Progenitor cell of endocrine pancreas (in vitro differentiated cells): ENCODE data around the gene CDH4. TPM values are rescaled to one million over a fixed set of nuclear protein-coding genes. Genes with fewer than 3 reads are reported as not detected.
A peak's percentile ranks its signal among the peaks of the same experiment; 100 is the strongest.

Experiments
- DNase-seq: peaks from one replicate; pipeline ENCODE4 v3.0.0; 2021; ENCODE audit warnings: low spot score; ENCODE audit not compliant: unreplicated experiment
- H3K27ac Mint-ChIP-seq: 2 replicates; pipeline ENCODE4 v1.8.0; 2021; ENCODE audit warnings: mild to moderate bottlenecking, moderate library complexity, mixed read lengths
- H3K27me3 Mint-ChIP-seq: 2 replicates; pipeline ENCODE4 v1.8.0; 2021; ENCODE audit warnings: mixed read lengths
- H3K36me3 Mint-ChIP-seq: 2 replicates; pipeline ENCODE4 v1.8.0; 2022; ENCODE audit warnings: mixed read lengths; ENCODE audit not compliant: insufficient read depth
- H3K4me1 Mint-ChIP-seq: 2 replicates; pipeline ENCODE4 v1.8.0; 2021; ENCODE audit warnings: low read depth, mixed read lengths
- H3K4me3 Mint-ChIP-seq: 2 replicates; pipeline ENCODE4 v1.8.0; 2021; ENCODE audit warnings: low read depth, mild to moderate bottlenecking, moderate library complexity, mixed read lengths
- H3K9me3 Mint-ChIP-seq: 2 replicates; pipeline ENCODE4 v1.8.0; 2021; ENCODE audit warnings: low read depth, mixed read lengths
- total RNA-seq: library from RNA; stranded (reverse); gene quantifications from 2 replicates; pipeline ENCODE4 v1.2.1, GENCODE V29; 2021
- TF ChIP-seq, protein P1 (sequence below): fragments of 200-600 bp; sonication (generic); IDR thresholded peaks from one replicate; pipeline ENCODE4 v1.5.0; 2021; ENCODE audit warnings: antibody characterized with exemption, mild to moderate bottlenecking; ENCODE audit not compliant: unreplicated experiment

The CDH4 gene
- total RNA-seq, 1 donor from 2014 or later, result 0.43 TPM

DNA sequence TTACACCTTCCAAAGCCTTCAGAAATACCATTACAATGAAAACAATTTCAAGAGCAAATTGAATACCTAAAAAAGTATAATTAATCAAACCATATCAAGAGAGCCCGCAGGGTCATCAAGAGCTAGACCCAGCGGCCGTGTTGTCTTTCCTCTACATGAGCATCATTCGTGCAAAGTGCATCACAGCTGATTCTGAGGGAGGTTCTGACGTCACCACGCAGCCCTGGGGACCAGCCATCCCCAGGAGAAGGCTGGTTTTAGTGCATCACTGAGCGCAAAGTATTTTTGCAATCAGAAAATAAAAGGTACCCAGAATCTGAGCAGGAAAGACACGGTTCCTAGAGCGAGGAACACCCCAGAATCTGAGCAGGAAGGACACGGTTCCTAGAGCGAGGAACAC is 371.4 kb downstream of the CDH4 start:
- Mint-ChIP-seq H3K9me3 (no peaks in the 10 kb centered on the region), H3K36me3 (no peaks in the 10 kb centered on the region), H3K27me3 (peaks cover 16% of the 10 kb centered on the region), H3K4me3 (no peak overlapping the region), H3K27ac (no peak overlapping the region), H3K4me1 (peaks cover 6% of the 10 kb centered on the region)
- TF ChIP-seq, protein P1, sequence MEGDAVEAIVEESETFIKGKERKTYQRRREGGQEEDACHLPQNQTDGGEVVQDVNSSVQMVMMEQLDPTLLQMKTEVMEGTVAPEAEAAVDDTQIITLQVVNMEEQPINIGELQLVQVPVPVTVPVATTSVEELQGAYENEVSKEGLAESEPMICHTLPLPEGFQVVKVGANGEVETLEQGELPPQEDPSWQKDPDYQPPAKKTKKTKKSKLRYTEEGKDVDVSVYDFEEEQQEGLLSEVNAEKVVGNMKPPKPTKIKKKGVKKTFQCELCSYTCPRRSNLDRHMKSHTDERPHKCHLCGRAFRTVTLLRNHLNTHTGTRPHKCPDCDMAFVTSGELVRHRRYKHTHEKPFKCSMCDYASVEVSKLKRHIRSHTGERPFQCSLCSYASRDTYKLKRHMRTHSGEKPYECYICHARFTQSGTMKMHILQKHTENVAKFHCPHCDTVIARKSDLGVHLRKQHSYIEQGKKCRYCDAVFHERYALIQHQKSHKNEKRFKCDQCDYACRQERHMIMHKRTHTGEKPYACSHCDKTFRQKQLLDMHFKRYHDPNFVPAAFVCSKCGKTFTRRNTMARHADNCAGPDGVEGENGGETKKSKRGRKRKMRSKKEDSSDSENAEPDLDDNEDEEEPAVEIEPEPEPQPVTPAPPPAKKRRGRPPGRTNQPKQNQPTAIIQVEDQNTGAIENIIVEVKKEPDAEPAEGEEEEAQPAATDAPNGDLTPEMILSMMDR, result no peak
- no peak for DNase-seq

GRCh38 chr20:61625246-61625645 is 373.2 kb downstream of the CDH4 start:
- TF ChIP-seq, protein P1, result no peak
- no peak overlapping the region for H3K27ac Mint-ChIP-seq
- DNase-seq, result no peak
- no peak overlapping the region for H3K4me3 Mint-ChIP-seq
- H3K9me3 Mint-ChIP-seq, result no peaks in the 10 kb centered on the region
- H3K27me3 Mint-ChIP-seq, result peaks cover 16% of the 10 kb centered on the region
- no peaks in the 10 kb centered on the region for H3K36me3 Mint-ChIP-seq
- H3K4me1 Mint-ChIP-seq, result peaks cover 6% of the 10 kb centered on the region

DNA sequence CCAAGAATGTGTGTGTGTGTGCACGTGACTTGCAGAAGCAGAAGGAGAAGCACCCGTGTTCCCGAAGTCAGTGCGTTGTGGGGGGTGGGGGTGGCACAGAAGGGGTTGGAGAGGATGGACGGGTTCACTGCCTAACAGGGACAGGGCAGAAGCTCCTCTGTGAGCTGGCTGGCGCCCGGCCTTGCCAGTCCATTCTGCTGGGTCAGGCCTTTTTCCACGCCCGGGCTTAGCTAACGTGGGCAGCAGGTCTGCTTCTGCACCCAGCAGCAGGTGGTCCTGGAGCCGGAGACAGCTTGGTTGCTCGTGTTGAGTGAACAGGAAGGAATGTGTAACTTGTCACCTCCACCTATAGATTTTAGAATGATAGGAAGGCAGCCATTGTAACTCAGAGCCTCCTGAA is 374.4 kb downstream of the CDH4 start:
- H3K9me3 Mint-ChIP-seq, result no peaks in the 10 kb centered on the region
- no peak for DNase-seq
- peaks cover 16% of the 10 kb centered on the region for H3K27me3 Mint-ChIP-seq
- peaks cover 1% of the 10 kb centered on the region for H3K4me1 Mint-ChIP-seq
- H3K27ac Mint-ChIP-seq, result peak overlapping the region; percentile 79
- no peaks in the 10 kb centered on the region for H3K36me3 Mint-ChIP-seq
- H3K4me3 Mint-ChIP-seq, result no peak overlapping the region
- TF ChIP-seq, protein P1, result no peak

GRCh38 chr20:61627791-61628415 is 375.8 kb downstream of the CDH4 start:
- peaks cover 19% of the 10 kb centered on the region for H3K27me3 Mint-ChIP-seq
- H3K4me3 Mint-ChIP-seq, result no peak overlapping the region
- no peak overlapping the region for H3K27ac Mint-ChIP-seq
- H3K36me3 Mint-ChIP-seq, result no peaks in the 10 kb centered on the region
- TF ChIP-seq, protein P1, result no peak
- no peak for DNase-seq
- no peaks in the 10 kb centered on the region for H3K9me3 Mint-ChIP-seq
- H3K4me1 Mint-ChIP-seq, result no peaks in the 10 kb centered on the region

- no peaks in the 10 kb centered on the region for H3K4me1 Mint-ChIP-seq
- peaks cover 21% of the 10 kb centered on the region for H3K27me3 Mint-ChIP-seq
- DNase-seq, result no peak
Observed at GRCh38 chr20:61628480-61628879, 376.4 kb downstream of the CDH4 start.

More at GRCh38 chr20:61628480-61628879, 376.4 kb downstream of the CDH4 start:
- Mint-ChIP-seq H3K27ac (no peak overlapping the region), H3K4me3 (no peak overlapping the region), H3K9me3 (no peaks in the 10 kb centered on the region), H3K36me3 (no peaks in the 10 kb centered on the region)
- TF ChIP-seq, protein P1, result no peak
